Activated T-cell treated with anti-CD3 and anti-CD28 coated beads, Interleukin-2, amount 50 U/mL, for 48 hours (primary cell): ENCODE measurements around the gene MC1R.
"Not testable (repeated sequence)": the region's sequence is repeated elsewhere in the genome, so short reads cannot be mapped to it uniquely, and the experiment has no call there.

Experiments
- DNase-seq, 2 experiments: peaks; one replicate each; pipeline ENCODE4 v3.0.0-alpha.2; 2020

The MC1R gene

DNA sequence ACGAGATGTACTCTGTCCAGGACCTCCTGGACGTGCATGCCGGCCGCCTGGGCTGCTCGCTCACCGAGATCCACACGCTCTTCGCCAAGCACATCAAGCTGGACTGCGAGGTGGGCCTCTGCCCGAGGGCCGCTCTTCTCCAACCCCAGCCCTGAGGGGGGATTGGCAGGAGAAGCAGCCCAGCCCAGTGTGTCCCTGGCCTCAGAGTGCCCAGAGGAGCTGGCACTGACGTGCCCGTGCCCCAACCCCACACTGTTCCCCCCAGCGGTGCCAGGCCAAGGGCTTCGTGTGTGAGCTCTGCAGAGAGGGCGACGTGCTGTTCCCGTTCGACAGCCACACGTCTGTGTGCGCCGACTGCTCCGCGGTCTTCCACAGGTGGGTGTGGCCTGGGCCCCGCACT lies 45.5 kb downstream of the MC1R start:
- DNase-seq = no peak

DNA sequence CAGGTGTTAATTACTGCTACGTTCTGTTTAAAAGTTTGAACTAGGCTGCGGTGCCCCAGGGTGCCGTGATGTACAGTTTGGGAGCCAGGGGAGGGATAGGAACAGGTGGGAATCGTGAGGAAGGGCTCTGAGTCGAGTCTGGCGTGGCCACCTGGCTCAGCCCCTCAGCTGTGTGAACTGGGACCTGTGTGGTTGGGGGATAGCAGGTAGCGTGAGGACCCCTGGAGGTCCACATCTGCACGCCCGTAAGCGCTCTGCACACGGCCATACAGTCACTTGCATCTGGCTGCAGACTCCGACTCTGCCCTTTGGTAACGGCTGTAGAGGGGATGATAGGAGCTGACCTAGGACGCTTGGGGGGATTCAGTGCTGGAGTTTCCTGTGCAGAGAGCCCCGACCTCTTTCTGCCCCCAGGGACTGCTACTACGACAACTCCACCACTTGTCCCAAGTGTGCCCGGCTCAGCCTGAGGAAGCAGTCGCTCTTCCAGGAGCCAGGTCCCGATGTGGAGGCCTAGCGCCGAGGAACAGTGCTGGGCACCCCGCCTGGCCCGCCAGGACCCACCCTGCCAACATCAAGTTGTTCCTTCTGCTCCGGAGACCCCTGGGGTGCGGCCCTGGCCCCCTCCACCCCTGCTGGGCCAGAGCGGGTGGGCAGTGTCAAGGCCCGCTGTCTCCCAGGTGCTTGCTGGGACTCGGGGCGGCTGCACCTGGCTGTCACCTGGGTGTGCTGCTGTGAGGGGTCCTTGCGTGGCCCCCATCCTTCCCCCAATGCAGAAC lies 47.0 kb downstream of the MC1R start:
- DNase-seq = no peak

DNA sequence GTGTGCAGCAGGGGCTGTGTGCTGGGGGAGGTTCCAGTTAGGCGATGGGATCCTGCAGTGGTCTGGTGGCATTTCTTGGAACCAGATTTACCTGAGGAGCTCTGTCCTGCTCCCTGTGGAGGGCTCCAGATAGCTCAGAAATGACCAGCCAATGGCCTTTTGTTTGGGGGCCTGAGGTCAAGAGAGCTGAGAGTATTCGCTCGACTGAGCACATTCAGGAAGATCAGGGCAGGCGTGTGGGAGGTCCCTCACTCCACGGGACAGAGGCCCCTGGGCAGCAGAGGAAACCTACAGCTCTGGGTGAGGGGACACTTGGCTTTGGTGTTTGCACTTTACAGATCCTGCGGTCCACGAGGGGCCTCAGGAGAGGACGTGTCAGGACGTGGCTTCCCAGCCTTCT lies 48.1 kb downstream of the MC1R start:
- DNase-seq = no peak

DNA sequence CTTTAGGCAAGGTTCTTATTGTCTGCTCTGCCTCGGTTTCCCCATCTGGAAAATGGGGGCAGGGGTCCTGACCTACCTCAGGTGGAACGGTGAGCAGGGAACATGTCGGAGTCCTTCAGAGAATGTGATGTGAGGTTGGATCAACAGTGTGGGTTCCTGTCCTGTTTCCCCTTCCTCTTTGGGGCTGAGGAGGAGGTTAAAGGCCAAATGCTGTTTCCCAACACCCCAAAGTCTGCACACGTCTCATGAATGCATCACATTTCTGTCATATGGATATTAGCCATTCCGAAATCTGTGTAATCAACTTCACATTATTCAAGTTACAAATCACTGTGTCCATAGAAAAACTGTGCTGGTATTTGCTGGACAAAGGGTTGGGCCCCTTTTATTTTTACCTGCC lies 48.8 kb downstream of the MC1R start:
- not testable (repeated sequence) for DNase-seq

DNA sequence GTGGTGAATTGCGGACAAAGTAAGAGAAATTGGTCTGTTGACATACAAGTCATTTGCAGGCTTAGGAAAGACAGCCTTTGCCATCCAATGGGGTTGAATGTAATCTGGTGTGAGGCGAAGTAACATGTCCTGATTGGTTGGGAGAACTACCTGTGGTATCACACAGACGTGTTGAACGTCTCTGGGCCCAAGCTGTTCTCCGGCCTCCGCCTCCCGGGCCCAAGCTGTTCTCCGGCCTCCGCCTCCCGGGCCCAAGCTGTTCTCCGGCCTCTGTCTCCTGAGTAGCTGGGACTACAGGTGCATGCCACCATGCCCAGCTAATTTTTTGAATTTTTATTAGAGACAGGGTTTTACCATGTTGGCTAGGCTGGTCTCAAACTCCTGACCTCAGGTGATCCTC lies 49.4 kb downstream of the MC1R start:
- DNase-seq = not testable (repeated sequence)

DNA sequence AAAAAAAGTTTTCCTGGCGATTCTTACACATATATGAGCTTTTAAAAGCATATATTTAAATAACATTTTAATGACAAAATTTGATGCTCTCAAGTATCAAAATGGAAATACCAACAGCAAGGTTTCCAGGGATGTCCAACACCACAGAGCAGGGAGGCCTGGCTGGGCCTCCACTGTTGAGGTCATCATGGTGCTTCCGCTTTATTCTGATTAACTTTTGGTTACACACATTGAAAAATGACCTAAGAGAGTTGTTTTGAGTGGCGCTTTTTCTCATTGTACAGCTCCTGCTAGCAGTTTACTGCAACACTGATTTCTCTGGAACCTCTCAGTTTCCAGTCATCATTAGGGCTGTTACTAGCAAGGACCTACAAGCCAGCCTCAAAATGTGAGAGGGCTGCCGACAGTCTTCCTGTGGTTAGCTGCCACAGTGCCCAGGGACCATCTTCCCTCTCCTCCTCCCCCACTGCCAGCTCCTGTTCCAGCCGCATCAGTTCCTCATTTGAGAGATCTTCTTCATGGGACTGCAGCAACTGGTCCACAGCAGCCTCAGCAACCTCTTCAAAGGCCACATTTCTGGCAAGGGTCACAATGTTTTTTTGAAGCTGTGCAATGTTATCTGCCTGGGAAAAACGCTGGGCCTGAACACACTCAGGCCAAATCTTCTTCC lies 51.2 kb downstream of the MC1R start:
- no peak for DNase-seq
